HG03469 (cell line): Measurements from ENCODE around the gene GZMA.

Experiments
- ATAC-seq: cut with Tn5 transposase; IDR thresholded peaks from one replicate; pipeline ENCODE4 v1.9.1; 2021; ENCODE audit warnings: mild to moderate bottlenecking, moderate library complexity, moderate number of reproducible peaks; ENCODE audit not compliant: unreplicated experiment

GZMA gene

GRCh38 chr5:55108661-55109060, 6.2 kb downstream of the GZMA start:
- ATAC-seq = no peak

GRCh38 chr5:55110217-55110616, 7.8 kb downstream of the GZMA start:
- ATAC-seq = no peak

DNA sequence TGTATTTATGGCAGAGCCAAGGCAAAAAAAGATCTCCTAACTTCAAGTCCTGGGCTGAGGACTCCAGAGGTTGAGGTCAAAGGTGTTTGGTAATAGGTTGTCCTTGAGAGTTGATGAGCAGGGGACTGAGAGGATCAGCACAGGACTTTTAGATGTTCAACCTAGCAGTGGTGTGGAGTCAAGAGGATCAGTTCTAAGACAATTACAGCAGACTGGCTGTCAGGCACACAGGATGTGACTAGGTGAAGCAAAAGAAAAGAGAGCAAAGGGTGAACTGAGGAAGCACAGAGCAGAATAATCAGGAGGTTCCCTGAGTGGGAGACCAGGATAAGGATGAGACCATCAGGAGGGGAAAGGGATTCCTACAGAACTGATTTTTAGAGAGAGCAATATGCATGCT, 10.9 kb downstream of the GZMA start:
- ATAC-seq = no peak

- ATAC-seq = no peak
Measured at GRCh38 chr5:55114061-55114460, 11.6 kb downstream of the GZMA start.

DNA sequence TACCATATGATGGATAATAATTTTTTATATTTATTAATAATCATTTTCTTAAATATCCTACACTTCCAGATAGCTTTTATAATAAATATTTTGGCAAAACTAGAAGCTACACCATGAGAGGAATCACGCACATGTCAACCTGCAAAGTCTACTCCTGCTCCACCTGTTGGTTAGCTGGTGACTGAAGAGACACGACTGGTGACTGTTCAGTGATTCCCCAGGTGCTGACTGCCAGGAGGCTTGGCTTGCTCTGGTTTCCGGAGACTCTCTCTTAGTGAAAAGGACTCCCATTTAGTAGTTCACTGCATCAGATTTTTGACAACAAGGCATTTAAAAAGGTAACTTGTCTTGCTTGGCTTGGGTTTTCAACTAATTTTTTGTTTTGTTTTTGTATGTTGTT, 20.9 kb downstream of the GZMA start:
- no peak for ATAC-seq

- ATAC-seq = no peak
Measured at GRCh38 chr5:55134053-55134722, 31.7 kb downstream of the GZMA start.

DNA sequence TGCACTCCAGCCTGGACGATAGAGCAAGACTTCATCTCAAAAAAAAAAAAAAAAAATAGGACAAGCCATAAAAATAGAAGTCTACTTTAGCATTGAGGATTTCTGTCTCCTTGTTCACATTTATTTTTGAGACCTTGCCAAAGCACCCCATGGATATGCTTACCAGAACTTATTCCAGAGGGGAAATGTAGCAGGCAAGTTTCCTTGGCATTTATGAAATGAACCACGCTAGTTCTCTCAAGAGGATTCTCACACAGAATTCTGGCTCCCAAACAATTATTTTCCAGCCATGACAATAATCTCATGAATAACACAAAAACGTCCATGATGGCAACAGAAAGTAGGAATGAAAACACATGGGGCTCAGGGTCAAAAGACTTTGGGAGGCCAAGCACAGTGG, 34.1 kb downstream of the GZMA start:
- ATAC-seq = no peak

DNA sequence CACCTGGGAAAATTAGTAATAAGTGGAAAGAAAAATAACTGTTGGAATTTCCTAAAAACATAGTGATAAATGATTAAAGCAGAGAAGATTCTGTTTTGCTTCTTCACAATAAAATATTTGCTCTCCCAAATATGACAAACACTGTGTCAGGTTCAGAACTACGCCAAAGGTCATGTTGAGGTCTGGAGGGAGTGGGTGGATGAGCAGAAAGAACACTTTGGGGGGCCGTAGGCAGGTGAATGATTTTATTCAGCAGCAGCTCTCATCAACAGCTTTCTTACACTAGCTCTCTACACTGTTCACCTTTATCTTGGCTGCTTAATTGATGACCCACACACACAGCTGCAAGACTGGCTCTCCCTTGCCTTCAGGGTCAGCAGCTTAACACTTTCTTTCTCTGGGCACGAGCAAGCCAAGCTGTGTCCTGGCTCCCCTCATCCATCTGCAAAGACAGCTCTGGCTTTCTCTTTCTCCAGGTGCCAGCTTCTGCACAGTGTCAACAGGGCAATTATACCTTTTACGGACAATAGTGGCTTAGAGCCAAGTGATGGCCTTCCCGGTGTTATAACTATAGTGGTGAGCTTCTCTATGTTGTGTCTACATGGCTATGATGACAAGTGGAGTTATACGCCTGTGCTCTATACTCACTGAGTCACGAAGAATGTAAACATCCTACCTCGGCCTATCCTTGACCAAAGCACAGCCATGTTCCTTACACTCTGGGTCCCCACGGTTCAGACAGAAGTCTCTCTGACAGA, 38.6 kb downstream of the GZMA start:
- ATAC-seq = no peak

- no peak for ATAC-seq
Measured at GRCh38 chr5:55141945-55142690, 39.7 kb downstream of the GZMA start.

GRCh38 chr5:55143624-55144023, 41.2 kb downstream of the GZMA start:
- no peak for ATAC-seq

DNA sequence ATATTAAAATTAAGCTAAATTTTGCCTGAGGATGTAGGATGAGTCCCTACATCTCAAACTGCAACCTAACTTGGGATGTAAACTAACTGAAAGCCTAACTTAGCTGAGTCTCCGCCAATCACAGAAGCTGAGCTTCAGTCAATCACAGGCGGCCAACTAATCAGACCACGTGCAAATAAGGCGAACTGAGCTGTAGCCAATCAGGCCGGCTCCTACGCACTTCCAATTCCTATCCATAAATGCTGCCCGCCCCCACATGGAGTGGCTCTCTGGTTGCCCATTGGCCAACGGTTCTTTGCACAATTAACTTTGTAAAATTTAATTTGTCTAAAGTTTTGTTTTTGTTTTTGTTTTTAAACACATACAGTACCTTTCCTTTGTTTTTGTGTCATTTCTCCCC, 43.6 kb downstream of the GZMA start:
- ATAC-seq = no peak

- no peak for ATAC-seq
Measured at GRCh38 chr5:55146543-55147151, 44.2 kb downstream of the GZMA start.

GRCh38 chr5:55149308-55149795, 46.9 kb downstream of the GZMA start:
- no peak for ATAC-seq

GRCh38 chr5:55151923-55152842, 49.7 kb downstream of the GZMA start:
- ATAC-seq = no peak

- no peak for ATAC-seq
Measured at GRCh38 chr5:55154873-55155272, 52.4 kb downstream of the GZMA start.
